PFSK-1 (cell line): Measurements from ENCODE around the gene KIAA1755.

Source experiments
- POLR2AphosphoS5 ChIP-seq: IDR thresholded peaks from 2 replicates; pipeline ENCODE4 v1.6.1; 2012; ENCODE audit warnings: low read depth, mild to moderate bottlenecking, control low read depth, low read length, moderate library complexity
- TF ChIP-seq, protein P1 (sequence below), 2 experiments: IDR thresholded peaks; 2 replicates each; pipeline versions ENCODE4 v1.6.1 to v1.8.0; 2011 to 2012; ENCODE audit warnings: low read depth in 2 of 2, low read length in 2 of 2, control low read depth in 1 of 2, inconsistent platforms in 1 of 2, mild to moderate bottlenecking in 1 of 2, moderate library complexity in 1 of 2; ENCODE audit not compliant: insufficient read depth in 1 of 2

DNA sequence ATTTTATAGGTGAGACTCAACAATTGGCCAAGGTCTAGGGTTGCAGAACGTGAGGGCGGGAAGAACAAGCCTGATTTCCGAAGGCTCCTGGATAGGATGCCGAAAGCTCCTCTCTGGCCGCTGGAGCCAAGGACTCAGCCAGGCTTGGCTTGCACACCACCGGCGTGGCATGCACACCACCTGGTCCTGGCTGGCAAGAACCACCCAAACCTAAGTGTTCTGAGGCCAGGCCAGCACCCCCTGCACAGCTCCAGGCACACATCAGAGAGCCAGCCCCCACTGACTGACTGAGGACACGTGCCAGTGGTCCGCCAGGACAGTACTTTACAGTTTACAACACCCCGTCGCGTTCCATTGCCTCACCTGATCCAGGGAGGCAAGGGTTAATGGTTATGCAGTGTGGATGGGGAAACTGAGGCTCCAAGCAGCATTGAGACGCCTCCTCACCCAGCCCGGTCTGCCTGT lies 95.9 kb downstream of the KIAA1755 start:
- no peak for TF ChIP-seq POLR2AphosphoS5
- TF ChIP-seq, protein P1, sequence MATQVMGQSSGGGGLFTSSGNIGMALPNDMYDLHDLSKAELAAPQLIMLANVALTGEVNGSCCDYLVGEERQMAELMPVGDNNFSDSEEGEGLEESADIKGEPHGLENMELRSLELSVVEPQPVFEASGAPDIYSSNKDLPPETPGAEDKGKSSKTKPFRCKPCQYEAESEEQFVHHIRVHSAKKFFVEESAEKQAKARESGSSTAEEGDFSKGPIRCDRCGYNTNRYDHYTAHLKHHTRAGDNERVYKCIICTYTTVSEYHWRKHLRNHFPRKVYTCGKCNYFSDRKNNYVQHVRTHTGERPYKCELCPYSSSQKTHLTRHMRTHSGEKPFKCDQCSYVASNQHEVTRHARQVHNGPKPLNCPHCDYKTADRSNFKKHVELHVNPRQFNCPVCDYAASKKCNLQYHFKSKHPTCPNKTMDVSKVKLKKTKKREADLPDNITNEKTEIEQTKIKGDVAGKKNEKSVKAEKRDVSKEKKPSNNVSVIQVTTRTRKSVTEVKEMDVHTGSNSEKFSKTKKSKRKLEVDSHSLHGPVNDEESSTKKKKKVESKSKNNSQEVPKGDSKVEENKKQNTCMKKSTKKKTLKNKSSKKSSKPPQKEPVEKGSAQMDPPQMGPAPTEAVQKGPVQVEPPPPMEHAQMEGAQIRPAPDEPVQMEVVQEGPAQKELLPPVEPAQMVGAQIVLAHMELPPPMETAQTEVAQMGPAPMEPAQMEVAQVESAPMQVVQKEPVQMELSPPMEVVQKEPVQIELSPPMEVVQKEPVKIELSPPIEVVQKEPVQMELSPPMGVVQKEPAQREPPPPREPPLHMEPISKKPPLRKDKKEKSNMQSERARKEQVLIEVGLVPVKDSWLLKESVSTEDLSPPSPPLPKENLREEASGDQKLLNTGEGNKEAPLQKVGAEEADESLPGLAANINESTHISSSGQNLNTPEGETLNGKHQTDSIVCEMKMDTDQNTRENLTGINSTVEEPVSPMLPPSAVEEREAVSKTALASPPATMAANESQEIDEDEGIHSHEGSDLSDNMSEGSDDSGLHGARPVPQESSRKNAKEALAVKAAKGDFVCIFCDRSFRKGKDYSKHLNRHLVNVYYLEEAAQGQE (IDR thresholded peaks at IDR 0.05; ENCODE audit: insufficient read depth in 1 of 2, low read depth in 2 of 2, low read length in 2 of 2): no peak
